GM19324 (cell line): ENCODE results near the gene SMARCA2.
A peak's percentile ranks its signal among the peaks of the same experiment; 100 is the strongest.

Experiments
- ATAC-seq: cut with Tn5 transposase; IDR thresholded peaks from one replicate; pipeline ENCODE4 v1.9.1; 2021; ENCODE audit warnings: mild to moderate bottlenecking, moderate library complexity; ENCODE audit not compliant: unreplicated experiment, low FRiP score

The SMARCA2 gene

GRCh38 chr9:2039294-2040180, 24.4 kb downstream of the SMARCA2 start:
- ATAC-seq = no peak

GRCh38 chr9:2040828-2041227, 25.7 kb downstream of the SMARCA2 start:
- no peak for ATAC-seq

GRCh38 chr9:2041736-2042135, 26.6 kb downstream of the SMARCA2 start:
- ATAC-seq = no peak

- no peak for ATAC-seq
Observed at GRCh38 chr9:2043243-2043642, 28.1 kb downstream of the SMARCA2 start.

GRCh38 chr9:2043881-2044462, 28.8 kb downstream of the SMARCA2 start:
- no peak for ATAC-seq

GRCh38 chr9:2047144-2047671, 32.1 kb downstream of the SMARCA2 start:
- ATAC-seq = no peak

GRCh38 chr9:2047916-2048315, 32.8 kb downstream of the SMARCA2 start:
- ATAC-seq = no peak

GRCh38 chr9:2050236-2050635, 35.1 kb downstream of the SMARCA2 start:
- ATAC-seq = no peak

GRCh38 chr9:2053883-2054845, 39.0 kb downstream of the SMARCA2 start:
- peak; percentile 97 for ATAC-seq

GRCh38 chr9:2055203-2055658, 40.1 kb downstream of the SMARCA2 start:
- no peak for ATAC-seq

- ATAC-seq = peak; percentile 49
Observed at GRCh38 chr9:2059274-2059929, 44.3 kb downstream of the SMARCA2 start.

GRCh38 chr9:2060424-2060823, 45.3 kb downstream of the SMARCA2 start:
- no peak for ATAC-seq

- ATAC-seq = no peak
Observed at GRCh38 chr9:2065704-2066103, 50.6 kb downstream of the SMARCA2 start.

- no peak for ATAC-seq
Observed at GRCh38 chr9:2066312-2067273, 51.4 kb downstream of the SMARCA2 start.

- ATAC-seq = peak; percentile 91
Observed at GRCh38 chr9:2072752-2073405, 57.7 kb downstream of the SMARCA2 start.

- ATAC-seq = no peak
Observed at GRCh38 chr9:2082772-2083171, 67.6 kb downstream of the SMARCA2 start.

- ATAC-seq = no peak
Observed at GRCh38 chr9:2083479-2083878, 68.3 kb downstream of the SMARCA2 start.

GRCh38 chr9:2085716-2086115, 70.6 kb downstream of the SMARCA2 start:
- no peak for ATAC-seq
